Measurements from ENCODE around the gene RAPGEF1.

RAPGEF1 gene

DNA sequence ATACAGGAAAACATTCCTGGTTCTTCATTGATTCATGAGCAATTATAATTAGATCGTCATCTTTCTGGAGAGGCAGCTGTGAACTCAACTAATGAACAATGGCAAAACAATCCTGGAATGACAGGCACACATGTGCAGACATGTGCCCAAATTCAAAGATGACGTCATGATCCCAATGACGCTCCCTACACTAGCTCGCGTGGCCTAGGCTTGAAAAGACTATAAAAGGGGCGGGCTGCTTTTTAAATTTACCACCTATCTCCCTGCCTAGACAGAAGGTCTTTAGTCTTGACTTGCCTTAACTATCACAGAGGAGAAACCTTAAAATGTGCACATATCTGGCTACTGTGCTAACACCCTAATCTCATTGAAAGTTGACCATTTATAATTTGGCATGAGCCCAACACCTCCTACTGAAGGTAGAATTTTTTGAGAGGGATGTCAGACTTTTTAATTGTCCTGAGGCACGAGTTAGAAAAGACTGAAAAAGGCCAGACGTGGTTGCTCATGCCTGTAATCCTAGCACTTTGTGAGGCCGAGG is 106.3 kb downstream of the RAPGEF1 start:
- TF ChIP-seq, protein P1, sequence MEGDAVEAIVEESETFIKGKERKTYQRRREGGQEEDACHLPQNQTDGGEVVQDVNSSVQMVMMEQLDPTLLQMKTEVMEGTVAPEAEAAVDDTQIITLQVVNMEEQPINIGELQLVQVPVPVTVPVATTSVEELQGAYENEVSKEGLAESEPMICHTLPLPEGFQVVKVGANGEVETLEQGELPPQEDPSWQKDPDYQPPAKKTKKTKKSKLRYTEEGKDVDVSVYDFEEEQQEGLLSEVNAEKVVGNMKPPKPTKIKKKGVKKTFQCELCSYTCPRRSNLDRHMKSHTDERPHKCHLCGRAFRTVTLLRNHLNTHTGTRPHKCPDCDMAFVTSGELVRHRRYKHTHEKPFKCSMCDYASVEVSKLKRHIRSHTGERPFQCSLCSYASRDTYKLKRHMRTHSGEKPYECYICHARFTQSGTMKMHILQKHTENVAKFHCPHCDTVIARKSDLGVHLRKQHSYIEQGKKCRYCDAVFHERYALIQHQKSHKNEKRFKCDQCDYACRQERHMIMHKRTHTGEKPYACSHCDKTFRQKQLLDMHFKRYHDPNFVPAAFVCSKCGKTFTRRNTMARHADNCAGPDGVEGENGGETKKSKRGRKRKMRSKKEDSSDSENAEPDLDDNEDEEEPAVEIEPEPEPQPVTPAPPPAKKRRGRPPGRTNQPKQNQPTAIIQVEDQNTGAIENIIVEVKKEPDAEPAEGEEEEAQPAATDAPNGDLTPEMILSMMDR (IDR thresholded peaks at IDR 0.05; ENCODE audit: borderline replicate concordance, insufficient read depth, low read depth, low read length): no peak

GRCh38 chr9:131631306-131631705 is 108.6 kb downstream of the RAPGEF1 start:
- no peak overlapping the region for H3K4me3 ChIP-seq (ENCODE audit: low read depth, low read length)
- TF ChIP-seq, protein P1 (IDR thresholded peaks at IDR 0.05; ENCODE audit: borderline replicate concordance, insufficient read depth, low read depth, low read length): no peak

More for the DNA sequence above, 106.3 kb downstream of the RAPGEF1 start:
- H3K4me3 ChIP-seq (ENCODE audit: low read depth, low read length): no peak overlapping the region

- TF ChIP-seq, protein P1 (IDR thresholded peaks at IDR 0.05; ENCODE audit: borderline replicate concordance, insufficient read depth, low read depth, low read length): no peak
- H3K4me3 ChIP-seq (ENCODE audit: low read depth, low read length): peak overlapping the region; percentile 29
These were observed 109.6 kb downstream of the RAPGEF1 start for GRCh38 chr9:131630205-131630831.

DNA sequence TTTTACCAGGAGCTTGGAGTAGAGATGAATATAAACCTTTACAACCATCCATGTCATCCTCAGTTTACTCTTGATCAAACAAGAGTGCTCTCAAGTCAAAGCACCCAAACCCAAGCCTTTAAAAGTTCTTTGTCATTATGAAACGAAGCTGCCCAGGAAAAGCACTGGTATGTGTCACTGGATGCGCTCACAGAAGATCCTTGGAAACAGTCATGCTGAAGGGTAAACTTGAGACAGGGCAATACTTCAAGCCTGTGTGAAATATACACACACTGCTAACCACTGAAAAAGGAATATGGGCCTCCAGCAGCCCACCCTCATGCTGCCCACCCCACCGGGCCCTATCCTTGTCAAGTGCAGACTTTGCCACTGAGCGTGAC is 110.1 kb downstream of the RAPGEF1 start:
- TF ChIP-seq, protein P1 (IDR thresholded peaks at IDR 0.05; ENCODE audit: borderline replicate concordance, insufficient read depth, low read depth, low read length): no peak
- peak overlapping the region; percentile 29 for H3K4me3 ChIP-seq (ENCODE audit: low read depth, low read length)

DNA sequence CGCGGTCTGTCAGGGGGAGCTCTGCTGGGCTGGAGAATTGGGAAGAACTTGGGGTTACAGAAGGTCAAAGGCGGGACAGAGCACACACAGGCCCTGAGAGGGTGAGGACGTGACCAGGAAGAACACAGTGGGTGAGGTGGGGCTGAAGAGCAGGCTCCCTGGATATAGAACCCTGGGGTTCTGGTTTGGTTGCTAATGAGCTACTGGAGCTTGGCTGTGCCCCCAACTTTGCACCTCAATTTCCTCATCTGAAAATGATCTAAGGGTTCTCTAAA is 110.7 kb downstream of the RAPGEF1 start:
- no peak overlapping the region for H3K4me3 ChIP-seq (ENCODE audit: low read depth, low read length)
- TF ChIP-seq, protein P1 (IDR thresholded peaks at IDR 0.05; ENCODE audit: borderline replicate concordance, insufficient read depth, low read depth, low read length): no peak

DNA sequence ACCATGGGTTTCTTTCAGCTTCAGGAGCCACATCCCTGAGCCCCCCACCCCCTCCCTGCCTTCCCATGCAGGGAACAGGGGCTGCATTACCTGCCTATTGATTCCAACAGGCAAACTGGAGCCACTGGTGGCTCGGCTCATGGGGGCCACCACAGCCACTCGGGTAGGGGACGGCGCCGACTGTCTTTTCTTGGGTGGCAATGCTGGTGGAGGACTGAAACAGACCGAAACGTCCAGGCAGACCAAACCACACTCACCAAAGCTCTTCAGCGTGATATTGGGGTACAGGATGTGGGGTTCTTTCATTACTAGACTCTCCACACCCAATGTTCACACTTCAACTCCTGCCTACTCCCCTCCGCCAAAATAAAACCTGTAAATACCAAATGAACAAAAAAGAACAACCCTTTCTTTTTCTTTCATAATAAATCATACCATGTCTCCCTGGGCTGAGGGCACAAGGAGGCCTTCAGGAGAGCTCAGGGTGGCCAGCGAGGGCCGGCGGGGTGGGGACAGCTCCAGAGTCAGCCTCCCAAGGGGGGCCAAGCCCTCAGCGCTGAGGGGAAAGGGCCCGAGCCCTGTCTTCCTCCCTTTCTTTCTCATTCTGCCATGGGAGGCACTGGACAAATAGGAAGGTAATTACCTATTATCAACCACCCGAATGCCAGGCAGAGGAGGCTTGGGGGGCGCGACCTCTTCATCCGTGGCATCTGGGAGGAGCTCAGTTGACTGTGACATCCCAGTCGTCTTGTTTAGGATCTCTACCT is 111.2 kb downstream of the RAPGEF1 start:
- no peak overlapping the region for H3K4me3 ChIP-seq (ENCODE audit: low read depth, low read length)
- TF ChIP-seq, protein P1 (IDR thresholded peaks at IDR 0.05; ENCODE audit: borderline replicate concordance, insufficient read depth, low read depth, low read length): no peak
